GM23338 (cell line): ENCODE results near the gene DAPK3. TPM values are rescaled to one million over a fixed set of nuclear protein-coding genes. Genes with fewer than 3 reads are reported as not detected.

Source experiments
- ATAC-seq: fragments of 200-7000 bp; cut with Tn5 transposase; 3 replicates; pipeline ENCODE4 v1.9.1; 2020
- DNase-seq: peaks from one replicate; pipeline ENCODE4 v3.0.0-alpha.2; 2015; ENCODE audit warnings: low spot score
- H2AFZ ChIP-seq: fragments of 200-600 bp; sonication (generic); 2 replicates; pipeline ENCODE4 v1.8.0; 2016; ENCODE audit warnings: antibody characterized with exemption, mild to moderate bottlenecking, moderate library complexity
- H3F3A ChIP-seq: fragments of 200-600 bp; sonication (generic); replicated peaks from 2 replicates; pipeline ENCODE4 v1.8.0; 2017; ENCODE audit warnings: antibody characterized with exemption, mixed run types, low read depth
- H3K27ac ChIP-seq: fragments of 200-600 bp; sonication (generic); 2 replicates; pipeline ENCODE4 v1.6.1; 2016; ENCODE audit warnings: low read depth
- H3K27me3 ChIP-seq: fragments of 200-600 bp; sonication (generic); 2 replicates; pipeline ENCODE4 v1.8.0; 2016; ENCODE audit warnings: mild to moderate bottlenecking, mixed run types, moderate library complexity; ENCODE audit not compliant: insufficient read depth
- H3K36me3 ChIP-seq: fragments of 200-600 bp; sonication (generic); 2 replicates; pipeline ENCODE4 v1.8.0; 2016; ENCODE audit warnings: mild to moderate bottlenecking; ENCODE audit not compliant: insufficient read depth
- H3K4me1 ChIP-seq: fragments of 200-600 bp; sonication (generic); 2 replicates; pipeline ENCODE4 v1.8.0; 2016; ENCODE audit warnings: mild to moderate bottlenecking, moderate library complexity; ENCODE audit not compliant: insufficient read depth
- H3K4me2 ChIP-seq: fragments of 200-600 bp; sonication (generic); 2 replicates; pipeline ENCODE4 v1.7.1; 2017; ENCODE audit warnings: mixed run types
- H3K4me3 ChIP-seq: fragments of 200-600 bp; sonication (generic); 2 replicates; pipeline ENCODE4 v1.6.1; 2016; ENCODE audit warnings: mixed run types
- H3K79me2 ChIP-seq: fragments of 200-600 bp; sonication (generic); replicated peaks from 2 replicates; pipeline ENCODE4 v1.8.0; 2017; ENCODE audit warnings: mild to moderate bottlenecking; ENCODE audit not compliant: insufficient read depth
- H3K9me2 ChIP-seq: fragments of 200-600 bp; sonication (generic); 2 replicates; pipeline ENCODE4 v1.8.0; 2017; ENCODE audit not compliant: insufficient read depth
- H4K20me1 ChIP-seq: fragments of 200-600 bp; sonication (generic); replicated peaks from 2 replicates; pipeline ENCODE4 v1.8.0; 2017; ENCODE audit warnings: mild to moderate bottlenecking; ENCODE audit not compliant: insufficient read depth
- H3K27ac Mint-ChIP-seq: 2 replicates; pipeline ENCODE4 v1.8.0; 2020; ENCODE audit warnings: inconsistent platforms, mild to moderate bottlenecking, moderate library complexity, mixed read lengths
- H3K27me3 Mint-ChIP-seq: 3 replicates; pipeline ENCODE4 v1.8.0; 2022; ENCODE audit warnings: low read depth, mild to moderate bottlenecking, moderate library complexity, mixed read lengths, inconsistent platforms; ENCODE audit not compliant: insufficient read depth, poor library complexity
- H3K36me3 Mint-ChIP-seq: 3 replicates; pipeline ENCODE4 v1.8.0; 2021; ENCODE audit warnings: low read depth, mild to moderate bottlenecking, inconsistent platforms, moderate library complexity, mixed read lengths
- H3K4me1 Mint-ChIP-seq: 3 replicates; pipeline ENCODE4 v1.8.0; 2020; ENCODE audit warnings: mild to moderate bottlenecking, inconsistent platforms, mixed read lengths
- H3K4me3 Mint-ChIP-seq: 3 replicates; pipeline ENCODE4 v1.8.0; 2021; ENCODE audit warnings: moderate library complexity, mild to moderate bottlenecking, inconsistent platforms, mixed read lengths
- H3K9me3 Mint-ChIP-seq: 3 replicates; pipeline ENCODE4 v1.8.0; 2020; ENCODE audit warnings: moderate library complexity, mild to moderate bottlenecking, inconsistent platforms, mixed read lengths
- CREB1 ChIP-seq: fragments of 250-450 bp; sonication (Bioruptor Pico); IDR thresholded peaks from 2 replicates; pipeline ENCODE4 v1.5.0; 2020; ENCODE audit warnings: low read depth, mild to moderate bottlenecking, moderate library complexity
- CTCF ChIP-seq, 2 experiments: fragments of 200-600 bp in 1 of 2; sonication (generic) in 1 of 2; conservative IDR thresholded peaks; 2 replicates each; pipeline versions ENCODE4 v1.5.1 to v1.6.1; 2016 to 2017; ENCODE audit warnings: antibody characterized with exemption in 2 of 2, low read depth in 2 of 2, mild to moderate bottlenecking in 2 of 2, moderate library complexity in 1 of 2
- EZH2phosphoT487 ChIP-seq: fragments of 200-600 bp; sonication (generic); IDR thresholded peaks from one replicate; pipeline ENCODE4 v1.8.1; 2018; ENCODE audit warnings: antibody characterized with exemption; ENCODE audit not compliant: unreplicated experiment
- POLR2AphosphoS5 ChIP-seq: IDR thresholded peaks from 2 replicates; pipeline ENCODE4 v1.6.1; 2016; ENCODE audit warnings: antibody characterized with exemption, low read depth
- ZNF114 ChIP-seq: fragments of 250-450 bp; sonication (Bioruptor Pico); IDR thresholded peaks from 2 replicates; pipeline ENCODE4 v1.5.0; 2020; ENCODE audit warnings: mild to moderate bottlenecking, moderate library complexity
- ZNF331 ChIP-seq: fragments of 250-450 bp; sonication (Bioruptor Pico); IDR thresholded peaks from 2 replicates; pipeline ENCODE4 v1.5.0; 2020; ENCODE audit warnings: low read depth, mild to moderate bottlenecking, moderate library complexity
- ZNF462 ChIP-seq: fragments of 250-450 bp; sonication (Bioruptor Pico); IDR thresholded peaks from 2 replicates; pipeline ENCODE4 v1.5.0; 2020; ENCODE audit warnings: mild to moderate bottlenecking, moderate library complexity
- polyA plus RNA-seq: library from polyadenylated mRNA; unstranded; fragments of >200 nt; fragmentation: Nextera tagmentation; extraction: Ambion mirVana; gene quantifications from 2 replicates; pipeline ENCODE4 v1.2.1, GENCODE V29; 2016
- total RNA-seq: library from RNA; depleted of rRNA; stranded (reverse); fragments of >200 nt; shearing (Covaris generic); gene quantifications from 2 replicates; pipeline ENCODE4 v1.2.3, GENCODE V29; 2014

The DAPK3 gene
- total and polyA plus RNA-seq, 2 experiments from 2014 or later: 32.1 to 95.6 TPM

- TF ChIP-seq CREB1 (CRISPR knock-in tag) (no peak), POLR2AphosphoS5 (no peak), EZH2phosphoT487 (no peak), ZNF114 (CRISPR knock-in tag) (no peak), ZNF331 (no peak), ZNF462 (CRISPR knock-in tag) (no peak)
These were observed 10.5 kb upstream of the DAPK3 start (continued) for GRCh38 chr19:3981373-3981735.

- Histone ChIP-seq H3K4me1 (peaks cover 10% of the 10 kb centered on the region), H3K36me3 (peaks cover 77% of the 10 kb centered on the region), H3K9me2 (no peaks in the 10 kb centered on the region), H3K4me3 (no peak overlapping the region), H3K4me2 (no peak overlapping the region), H2AFZ (no peak overlapping the region), H3K27me3 (0 out of 2 replicates have a peak, but pooled peaks cover under 1% of the 10 kb centered on the region), H3K27ac (peak overlapping the region; percentile 85), H3K79me2 (peaks cover 76% of the 10 kb centered on the region), H3F3A (peaks cover 90% of the 10 kb centered on the region), H4K20me1 (peaks cover 72% of the 10 kb centered on the region)
- peaks cover 47% of the 10 kb centered on the region for H3K27me3 Mint-ChIP-seq
- no peak for DNase-seq
- H3K27ac Mint-ChIP-seq: no peak overlapping the region; the same call in 1 of the 2 replicates
- H3K4me3 Mint-ChIP-seq: no peak overlapping the region
- H3K36me3 Mint-ChIP-seq: peaks cover 96% of the 10 kb centered on the region
- no peak for ATAC-seq
- H3K4me1 Mint-ChIP-seq: peaks cover 26% of the 10 kb centered on the region
- peaks cover 15% of the 10 kb centered on the region; the same call in 2 of the 3 replicates for H3K9me3 Mint-ChIP-seq
- no peak for TF ChIP-seq POLR2AphosphoS5
- TF ChIP-seq CTCF (conservative IDR thresholded peaks at IDR 0.05; ENCODE audit: low read depth in 2 of 2): no peak
These were observed 9.7 kb upstream of the DAPK3 start for GRCh38 chr19:3980353-3981251.
